A549 (cell line): ENCODE data around the gene RCOR2. TPM values are rescaled to one million over a fixed set of nuclear protein-coding genes. Genes with fewer than 3 reads are reported as not detected.

Experiments used
- ATAC-seq, 2 experiments: fragments of 200-7000 bp in 1 of 2; fragments of >200 bp in 1 of 2; cut with Nextera tagmentation in 1 of 2; cut with Tn5 transposase in 1 of 2; 3 replicates each; pipeline versions ENCODE4 v1.8.0 to v1.9.1; 2018 to 2020; ENCODE audit warnings: mild to moderate bottlenecking in 1 of 2, moderate library complexity in 1 of 2
- CTCF ChIA-PET: fragments of 300-600 bp; sonication (Branson Sonifier 250); formaldehyde crosslinking; extraction: SDS; loops from one replicate; lab custom pipeline; 2021; ENCODE audit warnings: antibody characterized with exemption, inconsistent platforms; lab: Yijun Ruan, JAX
- POLR2A ChIA-PET: fragments of 350-600 bp; formaldehyde crosslinking; extraction: SDS; loops from one replicate; lab custom pipeline; 2021; ENCODE audit warnings: antibody characterized with exemption, inconsistent platforms; lab: Yijun Ruan, JAX
- DNase-seq, 2 experiments: peaks; one replicate each; pipeline versions ENCODE4 v3.0.0 to v3.0.0-alpha.2; 2011 to 2016; ENCODE audit warnings: low read depth in 1 of 2, low spot score in 1 of 2
- FAIRE-seq: peaks from 2 replicates; lab custom pipeline; 2011; peaks lifted over from hg19 to GRCh38; lab: Jason Lieb, UNC
- H3K27ac ChIP-seq, 2 experiments: fragments of >200 bp; sonication (Bioruptor Twin); formaldehyde crosslinking; 3 replicates each; pipeline ENCODE4 v1.5.1; 2016 to 2017
- H3K4me1 ChIP-seq: fragments of >200 bp; sonication (Bioruptor Twin); formaldehyde crosslinking; 3 replicates; pipeline ENCODE4 v1.6.1; 2016
- H3K4me2 ChIP-seq: fragments of >200 bp; sonication (Bioruptor Twin); formaldehyde crosslinking; 3 replicates; pipeline ENCODE4 v1.6.1; 2016
- H3K4me3 ChIP-seq: fragments of >200 bp; sonication (Bioruptor Twin); formaldehyde crosslinking; 3 replicates; pipeline ENCODE4 v1.5.1; 2016
- H3K9me3 ChIP-seq: fragments of >200 bp; sonication (Bioruptor Twin); formaldehyde crosslinking; 3 replicates; pipeline ENCODE4 v1.6.1; 2016
- BCL3 ChIP-seq: fragments of >200 bp; sonication (Bioruptor Twin); formaldehyde crosslinking; IDR thresholded peaks from 3 replicates; pipeline ENCODE4 v1.6.1; 2016
- CTCF ChIP-seq: fragments of >200 bp; sonication (Bioruptor Twin); formaldehyde crosslinking; IDR thresholded peaks from 3 replicates; pipeline ENCODE4 v1.5.1; 2016
- E2F6 ChIP-seq: IDR thresholded peaks from 2 replicates; pipeline ENCODE4 v1.6.1; 2012; ENCODE audit warnings: low read depth, borderline replicate concordance
- EHMT2 ChIP-seq: fragments of 200-600 bp; sonication (generic); IDR thresholded peaks from 2 replicates; pipeline ENCODE4 v1.6.1; 2016; ENCODE audit warnings: antibody characterized with exemption, low read depth, mild to moderate bottlenecking, moderate library complexity
- FOXS1 ChIP-seq: fragments of 250-450 bp; sonication (Bioruptor Pico); IDR thresholded peaks from 2 replicates; pipeline ENCODE4 v1.5.0; 2020; ENCODE audit warnings: mild to moderate bottlenecking, moderate library complexity
- HDAC2 ChIP-seq: fragments of 200-600 bp; sonication (generic); IDR thresholded peaks from 2 replicates; pipeline ENCODE4 v1.6.1; 2016
- HEYL ChIP-seq: fragments of 250-450 bp; sonication (Bioruptor Pico); IDR thresholded peaks from 2 replicates; pipeline ENCODE4 v1.8.0; 2021; ENCODE audit warnings: mild to moderate bottlenecking, moderate library complexity
- HMGXB4 ChIP-seq: fragments of 250-450 bp; sonication (Bioruptor Pico); IDR thresholded peaks from 2 replicates; pipeline ENCODE4 v1.5.0; 2021; ENCODE audit warnings: mild to moderate bottlenecking, moderate library complexity, borderline replicate concordance
- HOXB5 ChIP-seq: fragments of 250-450 bp; sonication (Bioruptor Pico); IDR thresholded peaks from 2 replicates; pipeline ENCODE4 v1.5.0; 2020; ENCODE audit warnings: mild to moderate bottlenecking, moderate library complexity
- KDM1A ChIP-seq: fragments of 200-600 bp; sonication (generic); IDR thresholded peaks from 2 replicates; pipeline ENCODE4 v1.6.1; 2016; ENCODE audit warnings: low read depth, mild to moderate bottlenecking
- MAFK ChIP-seq: fragments of 450-650 bp; IDR thresholded peaks from 2 replicates; pipeline ENCODE4 v1.6.1; 2014; ENCODE audit not compliant: partially characterized antibody
- POLR2A ChIP-seq: IDR thresholded peaks from 2 replicates; pipeline ENCODE4 v1.6.1; 2012; ENCODE audit warnings: mild to moderate bottlenecking, low read length
- REST ChIP-seq: fragments of 200-600 bp; sonication (generic); IDR thresholded peaks from 2 replicates; pipeline ENCODE4 v1.6.1; 2016; ENCODE audit warnings: antibody characterized with exemption, mild to moderate bottlenecking, moderate library complexity
- SMC3 ChIP-seq: fragments of >200 bp; sonication (Bioruptor Twin); formaldehyde crosslinking; IDR thresholded peaks from 3 replicates; pipeline ENCODE4 v1.6.1; 2018; ENCODE audit warnings: inconsistent platforms
- TFCP2L1 ChIP-seq: fragments of 250-450 bp; sonication (Bioruptor Pico); IDR thresholded peaks from 2 replicates; pipeline ENCODE4 v1.5.0; 2021; ENCODE audit warnings: mild to moderate bottlenecking
- ZC3H11A ChIP-seq: fragments of 450-650 bp; IDR thresholded peaks from 2 replicates; pipeline ENCODE4 v1.6.1; 2014; ENCODE audit warnings: antibody characterized with exemption, mild to moderate bottlenecking
- WGBS: methylation state at CpG from one replicate; pipeline ENCODE4 v1.1.6; 2017; ENCODE audit errors: missing lambda C conversion rate; 5-methylcytosine and 5-hydroxymethylcytosine counted together
- polyA plus RNA-seq, 4 experiments: library from polyadenylated mRNA; depleted of rRNA in 3 of 4; stranded (reverse); fragments of >200 nt; fragmentation: RNase III in 1 of 4; extraction: RNeasy Plus Mini Kit Qiagen cat#74134 plus additional on column Dnase treatment in 1 of 4; gene quantifications; 2 replicates in 3 of 4; 3 replicates in 1 of 4; pipeline ENCODE4 v1.2.3, GENCODE V29; 2011 to 2017

The RCOR2 gene
- polyA plus RNA-seq, 2 of the 4 experiments (the other 2 are of a cell fraction), result 0.46 to 2.5 TPM

- 63% methylated on average over 7 of the region's 14 CpGs for WGBS
- CTCF ChIA-PET, result interaction anchor here (0.9 to 3.7 kb wide), 13 partner anchors 8 to 230 kb away, joined by 3 to 30 read pairs (median 5); partner anchors contain the start of genes MARK2 and ZFTA
- Histone ChIP-seq H3K27ac (0 out of 6 replicates have a peak overlapping the region, but pooled peaks of 1 of the 2 experiments have one; percentile 92), H3K4me2 (no peak overlapping the region), H3K4me3 (no peak overlapping the region), H3K9me3 (no peaks in the 10 kb centered on the region), H3K4me1 (peaks cover 34% of the 10 kb centered on the region)
- ATAC-seq (no peak), DNase-seq (no peak), FAIRE-seq (no peak)
- POLR2A ChIA-PET, result no interaction called here
- no peak for TF ChIP-seq EHMT2
- TF ChIP-seq KDM1A, result no peak
- no peak for TF ChIP-seq ZC3H11A
- TF ChIP-seq HMGXB4 (CRISPR knock-in tag), result no peak
- no peak for TF ChIP-seq HEYL (CRISPR knock-in tag)
- TF ChIP-seq REST, result no peak
- TF ChIP-seq TFCP2L1 (CRISPR knock-in tag), result no peak
- peak; percentile 47 for TF ChIP-seq CTCF
- TF ChIP-seq HDAC2, result no peak
- TF ChIP-seq MAFK, result no peak
- TF ChIP-seq HOXB5 (CRISPR knock-in tag), result no peak
- TF ChIP-seq BCL3, result no peak
- no peak for TF ChIP-seq E2F6
- no peak for TF ChIP-seq POLR2A
- TF ChIP-seq FOXS1 (CRISPR knock-in tag), result no peak
- peak; percentile 39; the same call in 2 of the 3 replicates for TF ChIP-seq SMC3
- TF ChIP-seq, all 56 proteins: peak for 2
These were observed 4.0 kb upstream of the RCOR2 start for GRCh38 chr11:63920939-63921417.
